HepG2 (cell line): ENCODE results near the gene SLC25A33. TPM values are rescaled to one million over a fixed set of nuclear protein-coding genes. Genes with fewer than 3 reads are reported as not detected.

ENCODE experiments used
- ATF1 ChIP-seq: IDR thresholded peaks from 2 replicates; pipeline ENCODE4 v1.6.1; 2016; ENCODE audit warnings: mild to moderate bottlenecking, control low read depth
- ATF7-NPFF ChIP-seq: sonication (generic); formaldehyde crosslinking; IDR thresholded peaks from 2 replicates; pipeline ENCODE4 v1.8.1; 2023; ENCODE audit warnings: mild to moderate bottlenecking, low read depth, missing genetic modification reagents, moderate library complexity
- ESRRA ChIP-seq: sonication (generic); formaldehyde crosslinking; IDR thresholded peaks from 2 replicates; pipeline ENCODE4 v1.5.1; 2020; ENCODE audit warnings: mild to moderate bottlenecking, low read depth, missing genetic modification reagents
- NR2F2 ChIP-seq: IDR thresholded peaks from 2 replicates; pipeline ENCODE4 v1.6.1; 2012; ENCODE audit warnings: low read depth, inconsistent platforms, borderline replicate concordance
- SIN3A ChIP-seq: IDR thresholded peaks from 2 replicates; pipeline ENCODE4 v1.6.1; 2011; ENCODE audit warnings: low read depth, mild to moderate bottlenecking, control low read depth, low read length, borderline replicate concordance
- SP5 ChIP-seq: IDR thresholded peaks from 2 replicates; pipeline ENCODE4 v1.6.1; 2016; ENCODE audit warnings: low read depth, borderline replicate concordance
- STAT5B ChIP-seq: sonication (generic); formaldehyde crosslinking; IDR thresholded peaks from 2 replicates; pipeline ENCODE4 v1.4.0; 2020; ENCODE audit warnings: missing genetic modification reagents
- TFDP1 ChIP-seq: IDR thresholded peaks from 2 replicates; pipeline ENCODE4 v1.6.1; 2016; ENCODE audit warnings: missing compliant biosample characterization, missing genetic modification reagents, borderline replicate concordance
- ZBTB42 ChIP-seq: sonication (generic); formaldehyde crosslinking; IDR thresholded peaks from 2 replicates; pipeline ENCODE4 v1.5.0; 2020; ENCODE audit warnings: mild to moderate bottlenecking, missing genetic modification reagents
- ZMAT3 ChIP-seq: sonication (generic); formaldehyde crosslinking; conservative IDR thresholded peaks from 2 replicates; pipeline ENCODE4 v1.7.0; 2021; ENCODE audit warnings: missing genetic modification reagents
- ZNF572 ChIP-seq: sonication (generic); formaldehyde crosslinking; IDR thresholded peaks from 2 replicates; pipeline ENCODE4 v1.5.1; 2020; ENCODE audit warnings: mild to moderate bottlenecking, missing genetic modification reagents
- ZNF879 ChIP-seq: sonication (generic); formaldehyde crosslinking; IDR thresholded peaks from 2 replicates; pipeline ENCODE4 v1.8.1; 2023; ENCODE audit warnings: missing genetic modification reagents
- polyA plus RNA-seq, 8 experiments: library from polyadenylated mRNA; depleted of rRNA in 3 of 8; stranded (reverse) in 7 of 8; unstranded in 1 of 8; fragments of >200 nt; fragmentation: Illumina TruSeq in 4 of 8; extraction: Trizol in 4 of 8; gene quantifications; 2 replicates each; pipeline versions ENCODE4 v1.2.1 to v1.2.3, GENCODE V29; 2011 to 2016; ENCODE audit warnings: low read depth in 4 of 8, missing spikeins in 1 of 8, mixed read lengths in 1 of 8; ENCODE audit not compliant: insufficient read depth in 1 of 8
- total RNA-seq, 5 experiments: library from RNA; depleted of rRNA; stranded (reverse); fragments of >200 nt; fragmentation: Illumina TruSeq; extraction: Trizol; gene quantifications; 2 replicates each; pipeline ENCODE4 v1.2.3, GENCODE V29; 2016; ENCODE audit warnings: low read depth in 1 of 5
- TF ChIP-seq, protein P1 (sequence below): sonication (generic); formaldehyde crosslinking; conservative IDR thresholded peaks from 2 replicates; pipeline ENCODE4 v1.4.0; 2020; ENCODE audit warnings: mild to moderate bottlenecking, missing genetic modification reagents, moderate library complexity

SLC25A33 gene
- total and polyA plus RNA-seq, 2 of the 13 experiments (the other 11 are each of a cell fraction or from before 2014, with no cell fraction given) = 15.4 to 50.3 TPM

- TF ChIP-seq ATF1 (CRISPR knock-in tag) (peak; percentile 50; the same call in 1 of the 2 replicates), ESRRA (CRISPR knock-in tag) (no peak; the same call in 1 of the 2 replicates), TFDP1 (CRISPR knock-in tag) (peak; percentile 54; the same call in 1 of the 2 replicates), NR2F2 (0 out of 2 replicates have a peak, but pooled peaks have one; percentile 31), SIN3A (no peak), STAT5B (CRISPR knock-in tag) (no peak), ATF7-NPFF (CRISPR knock-in tag) (no peak), ZMAT3 (CRISPR knock-in tag) (no peak), ZNF879 (CRISPR knock-in tag) (no peak), SP5 (CRISPR knock-in tag) (peak; percentile 92; the same call in 1 of the 2 replicates), ZBTB42 (CRISPR knock-in tag) (0 out of 2 replicates have a peak, but pooled peaks have one; percentile 31), ZNF572 (CRISPR knock-in tag) (no peak)
- TF ChIP-seq, protein P1, sequence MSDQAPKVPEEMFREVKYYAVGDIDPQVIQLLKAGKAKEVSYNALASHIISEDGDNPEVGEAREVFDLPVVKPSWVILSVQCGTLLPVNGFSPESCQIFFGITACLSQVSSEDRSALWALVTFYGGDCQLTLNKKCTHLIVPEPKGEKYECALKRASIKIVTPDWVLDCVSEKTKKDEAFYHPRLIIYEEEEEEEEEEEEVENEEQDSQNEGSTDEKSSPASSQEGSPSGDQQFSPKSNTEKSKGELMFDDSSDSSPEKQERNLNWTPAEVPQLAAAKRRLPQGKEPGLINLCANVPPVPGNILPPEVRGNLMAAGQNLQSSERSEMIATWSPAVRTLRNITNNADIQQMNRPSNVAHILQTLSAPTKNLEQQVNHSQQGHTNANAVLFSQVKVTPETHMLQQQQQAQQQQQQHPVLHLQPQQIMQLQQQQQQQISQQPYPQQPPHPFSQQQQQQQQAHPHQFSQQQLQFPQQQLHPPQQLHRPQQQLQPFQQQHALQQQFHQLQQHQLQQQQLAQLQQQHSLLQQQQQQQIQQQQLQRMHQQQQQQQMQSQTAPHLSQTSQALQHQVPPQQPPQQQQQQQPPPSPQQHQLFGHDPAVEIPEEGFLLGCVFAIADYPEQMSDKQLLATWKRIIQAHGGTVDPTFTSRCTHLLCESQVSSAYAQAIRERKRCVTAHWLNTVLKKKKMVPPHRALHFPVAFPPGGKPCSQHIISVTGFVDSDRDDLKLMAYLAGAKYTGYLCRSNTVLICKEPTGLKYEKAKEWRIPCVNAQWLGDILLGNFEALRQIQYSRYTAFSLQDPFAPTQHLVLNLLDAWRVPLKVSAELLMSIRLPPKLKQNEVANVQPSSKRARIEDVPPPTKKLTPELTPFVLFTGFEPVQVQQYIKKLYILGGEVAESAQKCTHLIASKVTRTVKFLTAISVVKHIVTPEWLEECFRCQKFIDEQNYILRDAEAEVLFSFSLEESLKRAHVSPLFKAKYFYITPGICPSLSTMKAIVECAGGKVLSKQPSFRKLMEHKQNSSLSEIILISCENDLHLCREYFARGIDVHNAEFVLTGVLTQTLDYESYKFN (CRISPR knock-in tag) = peak; percentile 98
Measured at GRCh38 chr1:9537863-9538668, 1.2 kb upstream of the SLC25A33 start (continued).
